HEK293 (cell line): Measurements from ENCODE around the gene INHBA.

Source experiments
- CTCF ChIA-PET: fragments of 350-600 bp; formaldehyde crosslinking; extraction: SDS; loops from one replicate; lab custom pipeline; 2021; ENCODE audit warnings: antibody characterized with exemption; lab: Yijun Ruan, JAX
- POLR2A ChIA-PET: fragments of 300-600 bp; formaldehyde crosslinking; extraction: SDS; loops from one replicate; lab custom pipeline; 2020; ENCODE audit warnings: antibody characterized with exemption, inconsistent platforms; lab: Yijun Ruan, JAX
- H3K27ac ChIP-seq: fragments of 200-500 bp; sonication (Bioruptor generic); 2 replicates; pipeline ENCODE4 v1.5.1; 2014; ENCODE audit warnings: low read depth, low read length, control low read depth, inconsistent platforms; ENCODE audit errors: extremely low read depth
- H3K36me3 ChIP-seq, 2 experiments: fragments of 200-500 bp in 1 of 2; sonication (Bioruptor generic) in 1 of 2; 1 replicate in 1 of 2; 2 replicates in 1 of 2; pipeline ENCODE4 v1.5.1; 2014 to 2017; ENCODE audit warnings: inconsistent platforms in 2 of 2, low read length in 2 of 2; ENCODE audit not compliant: control insufficient read depth in 2 of 2, insufficient read depth in 1 of 2
- H3K4me1 ChIP-seq: fragments of 200-500 bp; sonication (Bioruptor generic); 2 replicates; pipeline ENCODE4 v1.5.1; 2014; ENCODE audit warnings: mild to moderate bottlenecking, low read length, inconsistent platforms; ENCODE audit not compliant: control insufficient read depth, insufficient read depth
- H3K4me3 ChIP-seq: 2 replicates; pipeline ENCODE4 v1.5.1; 2011; ENCODE audit warnings: low read depth, mild to moderate bottlenecking, control low read depth, low read length, moderate library complexity
- H3K9me3 ChIP-seq: fragments of 200-500 bp; sonication (Bioruptor generic); 2 replicates; pipeline ENCODE4 v1.5.1; 2014; ENCODE audit warnings: low read depth, low read length, inconsistent platforms; ENCODE audit not compliant: control insufficient read depth, insufficient read depth
- EGR2 ChIP-seq: fragments of 450-650 bp; formaldehyde crosslinking; IDR thresholded peaks from 2 replicates; pipeline ENCODE4 v1.5.1; 2016; ENCODE audit warnings: low read depth, missing biosample characterization, missing genetic modification characterization
- GLIS1 ChIP-seq: fragments of 450-650 bp; formaldehyde crosslinking; IDR thresholded peaks from 2 replicates; pipeline ENCODE4 v1.5.1; 2016; ENCODE audit warnings: missing biosample characterization, missing genetic modification characterization
- HOXA7 ChIP-seq: sonication (generic); formaldehyde crosslinking; IDR thresholded peaks from 2 replicates; pipeline ENCODE4 v1.8.1; 2022; ENCODE audit warnings: missing genetic modification reagents, borderline replicate concordance
- KLF10 ChIP-seq: fragments of 450-650 bp; IDR thresholded peaks from 2 replicates; pipeline ENCODE4 v1.5.1; 2018; ENCODE audit warnings: missing biosample characterization, mild to moderate bottlenecking, missing genetic modification characterization
- SALL2 ChIP-seq: fragments of 450-650 bp; formaldehyde crosslinking; IDR thresholded peaks from 2 replicates; pipeline ENCODE4 v1.5.0; 2017; ENCODE audit warnings: missing biosample characterization, mild to moderate bottlenecking, missing genetic modification characterization, borderline replicate concordance
- SCRT2 ChIP-seq: fragments of 450-650 bp; formaldehyde crosslinking; IDR thresholded peaks from 2 replicates; pipeline ENCODE4 v1.5.1; 2016; ENCODE audit warnings: missing biosample characterization, missing genetic modification characterization
- SETDB1 ChIP-seq: IDR thresholded peaks from one replicate; pipeline ENCODE4 v1.6.1; 2017; ENCODE audit warnings: mild to moderate bottlenecking, low read length, moderate library complexity, mixed read lengths; ENCODE audit not compliant: insufficient read length
- YY2 ChIP-seq: fragments of 450-650 bp; formaldehyde crosslinking; IDR thresholded peaks from 2 replicates; pipeline ENCODE4 v1.5.1; 2016; ENCODE audit warnings: missing biosample characterization, missing genetic modification characterization
- ZBTB20 ChIP-seq: fragments of 450-650 bp; formaldehyde crosslinking; IDR thresholded peaks from 2 replicates; pipeline ENCODE4 v1.5.1; 2016; ENCODE audit warnings: missing biosample characterization, missing genetic modification characterization
- ZBTB48 ChIP-seq: fragments of 450-650 bp; formaldehyde crosslinking; IDR thresholded peaks from 2 replicates; pipeline ENCODE4 v1.5.1; 2016; ENCODE audit warnings: missing biosample characterization, missing genetic modification characterization
- ZEB2 ChIP-seq: fragments of 450-650 bp; formaldehyde crosslinking; IDR thresholded peaks from 2 replicates; pipeline ENCODE4 v1.5.1; 2016; ENCODE audit warnings: missing biosample characterization, missing genetic modification characterization
- ZFP41 ChIP-seq: fragments of 450-650 bp; formaldehyde crosslinking; IDR thresholded peaks from 2 replicates; pipeline ENCODE4 v1.5.1; 2016; ENCODE audit warnings: missing biosample characterization, missing genetic modification characterization, borderline replicate concordance
- ZNF2 ChIP-seq: fragments of 450-650 bp; formaldehyde crosslinking; IDR thresholded peaks from 2 replicates; pipeline ENCODE4 v1.5.1; 2016; ENCODE audit warnings: missing biosample characterization, missing genetic modification characterization
- ZNF211 ChIP-seq: fragments of 450-650 bp; formaldehyde crosslinking; IDR thresholded peaks from 2 replicates; pipeline ENCODE4 v1.5.1; 2016; ENCODE audit warnings: low read depth, missing biosample characterization, missing genetic modification characterization
- ZNF223 ChIP-seq: fragments of 450-650 bp; formaldehyde crosslinking; IDR thresholded peaks from 2 replicates; pipeline ENCODE4 v1.5.1; 2016; ENCODE audit warnings: missing biosample characterization, missing genetic modification characterization
- ZNF274 ChIP-seq, 2 experiments: fragments of 200-500 bp in 1 of 2; fragments of 450-650 bp in 1 of 2; sonication (Bioruptor generic) in 1 of 2; formaldehyde crosslinking in 1 of 2; IDR thresholded peaks; 2 replicates each; pipeline versions ENCODE4 v1.5.1 to v1.6.1; 2014 to 2016; ENCODE audit warnings: borderline replicate concordance in 1 of 2, inconsistent platforms in 1 of 2, low read length in 1 of 2, missing biosample characterization in 1 of 2, missing genetic modification characterization in 1 of 2
- ZNF324 ChIP-seq: fragments of 450-650 bp; formaldehyde crosslinking; IDR thresholded peaks from 2 replicates; pipeline ENCODE4 v1.5.1; 2016; ENCODE audit warnings: missing biosample characterization, missing genetic modification characterization
- ZNF510 ChIP-seq: fragments of 450-650 bp; formaldehyde crosslinking; IDR thresholded peaks from 2 replicates; pipeline ENCODE4 v1.5.1; 2018; ENCODE audit warnings: mild to moderate bottlenecking, missing genetic modification characterization, missing biosample characterization; ENCODE audit not compliant: insufficient replicate concordance
- ZNF555 ChIP-seq: fragments of 450-650 bp; formaldehyde crosslinking; conservative IDR thresholded peaks from 2 replicates; pipeline ENCODE4 v1.5.1; 2017; ENCODE audit warnings: missing biosample characterization, mild to moderate bottlenecking, missing genetic modification characterization, inconsistent platforms
- ZNF571 ChIP-seq: fragments of 450-650 bp; formaldehyde crosslinking; IDR thresholded peaks from 2 replicates; pipeline ENCODE4 v1.5.0; 2017; ENCODE audit warnings: missing biosample characterization, missing genetic modification characterization
- ZNF585B ChIP-seq: fragments of 450-650 bp; formaldehyde crosslinking; IDR thresholded peaks from 2 replicates; pipeline ENCODE4 v1.5.1; 2016; ENCODE audit warnings: missing biosample characterization, missing genetic modification characterization
- ZNF596 ChIP-seq: fragments of 450-650 bp; IDR thresholded peaks from 2 replicates; pipeline ENCODE4 v1.5.0; 2018; ENCODE audit warnings: missing biosample characterization, mild to moderate bottlenecking, missing genetic modification characterization, moderate library complexity
- ZNF624 ChIP-seq: fragments of 450-650 bp; formaldehyde crosslinking; IDR thresholded peaks from 2 replicates; pipeline ENCODE4 v1.5.1; 2017; ENCODE audit warnings: missing biosample characterization, missing genetic modification characterization
- ZNF768 ChIP-seq: fragments of 450-650 bp; formaldehyde crosslinking; IDR thresholded peaks from 2 replicates; pipeline ENCODE4 v1.5.1; 2018; ENCODE audit warnings: missing biosample characterization, mild to moderate bottlenecking, missing genetic modification characterization
- TF ChIP-seq, protein P1 (sequence below): fragments of 450-650 bp; formaldehyde crosslinking; IDR thresholded peaks from 2 replicates; pipeline ENCODE4; 2016; ENCODE audit warnings: missing biosample characterization, missing genetic modification characterization
- TF ChIP-seq, protein P2 (sequence below): fragments of 450-650 bp; formaldehyde crosslinking; IDR thresholded peaks from 2 replicates; pipeline ENCODE4 v1.5.1; 2016; ENCODE audit warnings: missing biosample characterization, missing genetic modification characterization
- TF ChIP-seq, protein P3 (sequence below): fragments of 450-650 bp; formaldehyde crosslinking; IDR thresholded peaks from 2 replicates; pipeline ENCODE4 v1.5.0; 2017; ENCODE audit warnings: missing biosample characterization, missing genetic modification characterization, borderline replicate concordance
- TF ChIP-seq, protein P4 (sequence below): fragments of 450-650 bp; formaldehyde crosslinking; IDR thresholded peaks from 2 replicates; pipeline ENCODE4 v1.5.1; 2016; ENCODE audit warnings: missing biosample characterization, missing genetic modification characterization
- TF ChIP-seq, protein P5 (sequence below): fragments of 450-650 bp; IDR thresholded peaks from 2 replicates; pipeline ENCODE4 v1.5.1; 2018; ENCODE audit warnings: missing biosample characterization, missing genetic modification characterization

The INHBA gene

DNA sequence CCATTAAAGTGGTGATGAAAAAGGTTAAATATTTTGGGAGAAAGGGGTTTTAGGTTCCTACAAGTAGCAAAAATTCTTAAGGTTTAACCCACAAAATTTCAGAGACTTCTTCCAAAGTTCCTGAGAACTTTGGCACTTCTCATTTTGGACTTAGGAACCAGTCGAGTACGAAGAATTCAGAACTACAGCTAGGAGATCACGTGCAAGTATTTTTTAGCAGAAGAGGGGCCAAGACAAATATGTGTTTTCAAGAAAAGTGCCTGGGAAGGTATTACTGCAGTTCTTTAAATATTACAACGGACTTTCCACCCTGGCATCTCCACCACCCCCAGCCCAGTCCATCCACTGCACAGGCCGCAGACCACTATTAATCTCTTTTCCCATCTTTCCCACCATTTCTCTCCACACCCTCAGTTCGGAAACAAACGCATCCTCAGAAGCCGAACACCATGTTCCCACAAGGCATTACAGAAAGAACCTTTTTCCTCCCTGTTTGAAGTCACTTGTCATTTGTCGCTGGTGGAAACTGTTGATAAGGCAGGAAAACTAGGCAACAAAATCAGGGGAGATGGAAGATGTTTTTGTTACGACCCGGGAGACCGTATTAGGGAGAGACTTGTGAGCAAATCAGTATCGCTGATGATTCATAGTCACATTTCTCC is 7.1 kb downstream of the INHBA start:
- H3K9me3 ChIP-seq = no peaks in the 10 kb centered on the region
- peaks cover 3% of the 10 kb centered on the region; the same call in 1 of the 2 replicates for H3K4me1 ChIP-seq
- CTCF ChIA-PET = interaction anchor here (0.5 to 3.4 kb wide), 22 partner anchors 9 to 1935 kb away, joined by 3 to 18 read pairs (median 3); no protein-coding TSS in a partner anchor
- no peak overlapping the region; the same call in 1 of the 2 replicates for H3K27ac ChIP-seq
- no peaks in the 10 kb centered on the region for H3K36me3 ChIP-seq
- peak overlapping the region; percentile 33 for H3K4me3 ChIP-seq
- POLR2A ChIA-PET = no interaction called here
- TF ChIP-seq ZNF624 = no peak
- peak; percentile 46; the same call in 1 of the 2 replicates for TF ChIP-seq ZEB2
- no peak for TF ChIP-seq ZBTB48 (tag by site-specific recombination)
- no peak for TF ChIP-seq ZNF2 (tag by site-specific recombination)
- peak; percentile 27; the same call in 1 of the 2 replicates for TF ChIP-seq ZBTB20
- no peak for TF ChIP-seq ZNF768 (tag by site-specific recombination)
- 0 out of 2 replicates have a peak, but pooled peaks have one; percentile 18 for TF ChIP-seq SCRT2 (tag by site-specific recombination)
- no peak for TF ChIP-seq HOXA7 (CRISPR knock-in tag)
- no peak for TF ChIP-seq ZFP41 (tag by site-specific recombination)
- no peak for TF ChIP-seq KLF10 (tag by site-specific recombination)
- TF ChIP-seq SALL2 = no peak
- no peak for TF ChIP-seq ZNF571 (tag by site-specific recombination)
- TF ChIP-seq ZNF585B (tag by site-specific recombination) = no peak
- no peak for TF ChIP-seq ZNF596 (tag by site-specific recombination)
- TF ChIP-seq, protein P1, sequence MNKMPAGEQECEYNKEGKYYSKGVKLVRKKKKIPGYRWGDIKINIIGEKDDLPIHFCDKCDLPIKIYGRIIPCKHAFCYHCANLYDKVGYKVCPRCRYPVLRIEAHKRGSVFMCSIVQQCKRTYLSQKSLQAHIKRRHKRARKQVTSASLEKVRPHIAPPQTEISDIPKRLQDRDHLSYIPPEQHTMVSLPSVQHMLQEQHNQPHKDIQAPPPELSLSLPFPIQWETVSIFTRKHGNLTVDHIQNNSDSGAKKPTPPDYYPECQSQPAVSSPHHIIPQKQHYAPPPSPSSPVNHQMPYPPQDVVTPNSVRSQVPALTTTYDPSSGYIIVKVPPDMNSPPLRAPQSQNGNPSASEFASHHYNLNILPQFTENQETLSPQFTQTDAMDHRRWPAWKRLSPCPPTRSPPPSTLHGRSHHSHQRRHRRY (tag by site-specific recombination) = no peak
- no peak for TF ChIP-seq ZNF211 (tag by site-specific recombination)
- TF ChIP-seq YY2 (tag by site-specific recombination) = no peak
- no peak for TF ChIP-seq ZNF510
- no peak for TF ChIP-seq SETDB1
- peak; percentile 53 for TF ChIP-seq GLIS1 (tag by site-specific recombination)
- TF ChIP-seq ZNF274 (IDR thresholded peaks at IDR 0.05; ENCODE audit: low read length) = no peak
- TF ChIP-seq ZNF274 (tag by site-specific recombination; IDR thresholded peaks at IDR 0.05; ENCODE audit: borderline replicate concordance) = no peak

DNA sequence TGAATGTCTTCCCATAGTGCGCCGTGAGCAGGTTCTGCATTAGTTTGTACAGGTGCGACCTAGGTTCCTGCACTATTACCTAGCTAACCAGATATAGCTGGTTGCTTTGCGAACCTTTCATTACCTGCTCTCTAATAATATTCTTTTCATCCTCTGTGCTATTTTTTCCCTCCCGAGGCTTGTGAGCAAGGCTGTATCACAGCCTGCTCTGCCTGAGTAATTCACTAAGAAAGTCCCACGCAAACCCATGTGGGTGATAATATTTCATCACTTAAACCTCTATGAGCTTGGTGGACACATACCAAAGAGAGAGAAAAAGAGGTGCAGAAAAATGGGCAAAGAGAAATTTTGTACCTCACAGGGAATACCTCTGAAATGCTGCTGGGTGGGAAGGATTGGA is 8.4 kb downstream of the INHBA start:
- POLR2A ChIA-PET = no interaction called here
- Histone ChIP-seq H3K4me1 (peaks cover 3% of the 10 kb centered on the region; the same call in 1 of the 2 replicates), H3K9me3 (no peaks in the 10 kb centered on the region), H3K4me3 (no peak overlapping the region), H3K27ac (no peak overlapping the region), H3K36me3 (no peaks in the 10 kb centered on the region)
- TF ChIP-seq, protein P2, sequence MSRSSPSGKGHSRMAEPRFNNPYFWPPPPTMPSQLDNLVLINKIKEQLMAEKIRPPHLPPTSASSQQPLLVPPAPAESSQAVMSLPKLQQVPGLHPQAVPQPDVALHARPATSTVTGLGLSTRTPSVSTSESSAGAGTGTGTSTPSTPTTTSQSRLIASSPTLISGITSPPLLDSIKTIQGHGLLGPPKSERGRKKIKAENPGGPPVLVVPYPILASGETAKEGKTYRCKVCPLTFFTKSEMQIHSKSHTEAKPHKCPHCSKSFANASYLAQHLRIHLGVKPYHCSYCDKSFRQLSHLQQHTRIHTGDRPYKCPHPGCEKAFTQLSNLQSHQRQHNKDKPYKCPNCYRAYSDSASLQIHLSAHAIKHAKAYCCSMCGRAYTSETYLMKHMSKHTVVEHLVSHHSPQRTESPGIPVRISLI (tag by site-specific recombination) = no peak
- no peak for TF ChIP-seq ZNF555
- TF ChIP-seq, protein P3, sequence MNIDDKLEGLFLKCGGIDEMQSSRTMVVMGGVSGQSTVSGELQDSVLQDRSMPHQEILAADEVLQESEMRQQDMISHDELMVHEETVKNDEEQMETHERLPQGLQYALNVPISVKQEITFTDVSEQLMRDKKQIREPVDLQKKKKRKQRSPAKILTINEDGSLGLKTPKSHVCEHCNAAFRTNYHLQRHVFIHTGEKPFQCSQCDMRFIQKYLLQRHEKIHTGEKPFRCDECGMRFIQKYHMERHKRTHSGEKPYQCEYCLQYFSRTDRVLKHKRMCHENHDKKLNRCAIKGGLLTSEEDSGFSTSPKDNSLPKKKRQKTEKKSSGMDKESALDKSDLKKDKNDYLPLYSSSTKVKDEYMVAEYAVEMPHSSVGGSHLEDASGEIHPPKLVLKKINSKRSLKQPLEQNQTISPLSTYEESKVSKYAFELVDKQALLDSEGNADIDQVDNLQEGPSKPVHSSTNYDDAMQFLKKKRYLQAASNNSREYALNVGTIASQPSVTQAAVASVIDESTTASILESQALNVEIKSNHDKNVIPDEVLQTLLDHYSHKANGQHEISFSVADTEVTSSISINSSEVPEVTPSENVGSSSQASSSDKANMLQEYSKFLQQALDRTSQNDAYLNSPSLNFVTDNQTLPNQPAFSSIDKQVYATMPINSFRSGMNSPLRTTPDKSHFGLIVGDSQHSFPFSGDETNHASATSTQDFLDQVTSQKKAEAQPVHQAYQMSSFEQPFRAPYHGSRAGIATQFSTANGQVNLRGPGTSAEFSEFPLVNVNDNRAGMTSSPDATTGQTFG (tag by site-specific recombination) = no peak
- TF ChIP-seq ZNF223 = no peak
- TF ChIP-seq EGR2 (tag by site-specific recombination) = no peak
- no peak for TF ChIP-seq ZNF324 (tag by site-specific recombination)
- TF ChIP-seq, protein P4, sequence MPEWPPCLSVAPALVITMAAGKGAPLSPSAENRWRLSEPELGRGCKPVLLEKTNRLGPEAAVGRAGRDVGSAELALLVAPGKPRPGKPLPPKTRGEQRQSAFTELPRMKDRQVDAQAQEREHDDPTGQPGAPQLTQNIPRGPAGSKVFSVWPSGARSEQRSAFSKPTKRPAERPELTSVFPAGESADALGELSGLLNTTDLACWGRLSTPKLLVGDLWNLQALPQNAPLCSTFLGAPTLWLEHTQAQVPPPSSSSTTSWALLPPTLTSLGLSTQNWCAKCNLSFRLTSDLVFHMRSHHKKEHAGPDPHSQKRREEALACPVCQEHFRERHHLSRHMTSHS (tag by site-specific recombination) = no peak
- TF ChIP-seq, protein P5, sequence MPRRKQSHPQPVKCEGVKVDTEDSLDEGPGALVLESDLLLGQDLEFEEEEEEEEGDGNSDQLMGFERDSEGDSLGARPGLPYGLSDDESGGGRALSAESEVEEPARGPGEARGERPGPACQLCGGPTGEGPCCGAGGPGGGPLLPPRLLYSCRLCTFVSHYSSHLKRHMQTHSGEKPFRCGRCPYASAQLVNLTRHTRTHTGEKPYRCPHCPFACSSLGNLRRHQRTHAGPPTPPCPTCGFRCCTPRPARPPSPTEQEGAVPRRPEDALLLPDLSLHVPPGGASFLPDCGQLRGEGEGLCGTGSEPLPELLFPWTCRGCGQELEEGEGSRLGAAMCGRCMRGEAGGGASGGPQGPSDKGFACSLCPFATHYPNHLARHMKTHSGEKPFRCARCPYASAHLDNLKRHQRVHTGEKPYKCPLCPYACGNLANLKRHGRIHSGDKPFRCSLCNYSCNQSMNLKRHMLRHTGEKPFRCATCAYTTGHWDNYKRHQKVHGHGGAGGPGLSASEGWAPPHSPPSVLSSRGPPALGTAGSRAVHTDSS = no peak
- CTCF ChIA-PET = interaction anchor here (0.6 to 3.4 kb wide), 7 partner anchors 11 to 426 kb away, joined by 3 to 18 read pairs (median 4); no protein-coding TSS in a partner anchor
